HG03175 (cell line): ENCODE data around the gene TSR1.

Experiments
- ATAC-seq: cut with Tn5 transposase; IDR thresholded peaks from one replicate; pipeline ENCODE4 v1.9.1; 2021; ENCODE audit warnings: mild to moderate bottlenecking, moderate library complexity; ENCODE audit not compliant: unreplicated experiment

Gene TSR1

GRCh38 chr17:2369551-2370210 lies 33.4 kb upstream of the TSR1 start:
- ATAC-seq = no peak

DNA sequence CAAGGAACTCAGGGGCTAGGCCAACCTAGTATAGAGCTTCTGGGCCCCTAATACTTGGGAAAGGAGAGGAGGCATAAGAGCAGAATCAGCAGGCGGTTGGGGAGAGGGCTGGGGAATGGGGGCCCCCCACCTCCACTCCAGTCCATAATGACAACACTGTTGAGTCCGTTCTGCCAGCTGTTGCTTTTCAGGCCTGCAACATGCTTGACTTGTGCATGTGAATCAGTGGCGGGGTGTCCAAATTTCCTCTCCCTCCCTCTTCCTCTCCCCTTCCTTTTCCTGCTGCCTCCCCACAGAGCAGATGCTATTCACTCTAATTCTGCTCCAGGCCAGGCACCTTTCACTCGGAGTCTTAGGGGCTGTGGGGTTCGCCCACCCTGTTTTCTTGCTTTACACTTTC lies 32.8 kb upstream of the TSR1 start:
- no peak for ATAC-seq

- no peak for ATAC-seq
These were observed 32.1 kb upstream of the TSR1 start for GRCh38 chr17:2368359-2368758.

DNA sequence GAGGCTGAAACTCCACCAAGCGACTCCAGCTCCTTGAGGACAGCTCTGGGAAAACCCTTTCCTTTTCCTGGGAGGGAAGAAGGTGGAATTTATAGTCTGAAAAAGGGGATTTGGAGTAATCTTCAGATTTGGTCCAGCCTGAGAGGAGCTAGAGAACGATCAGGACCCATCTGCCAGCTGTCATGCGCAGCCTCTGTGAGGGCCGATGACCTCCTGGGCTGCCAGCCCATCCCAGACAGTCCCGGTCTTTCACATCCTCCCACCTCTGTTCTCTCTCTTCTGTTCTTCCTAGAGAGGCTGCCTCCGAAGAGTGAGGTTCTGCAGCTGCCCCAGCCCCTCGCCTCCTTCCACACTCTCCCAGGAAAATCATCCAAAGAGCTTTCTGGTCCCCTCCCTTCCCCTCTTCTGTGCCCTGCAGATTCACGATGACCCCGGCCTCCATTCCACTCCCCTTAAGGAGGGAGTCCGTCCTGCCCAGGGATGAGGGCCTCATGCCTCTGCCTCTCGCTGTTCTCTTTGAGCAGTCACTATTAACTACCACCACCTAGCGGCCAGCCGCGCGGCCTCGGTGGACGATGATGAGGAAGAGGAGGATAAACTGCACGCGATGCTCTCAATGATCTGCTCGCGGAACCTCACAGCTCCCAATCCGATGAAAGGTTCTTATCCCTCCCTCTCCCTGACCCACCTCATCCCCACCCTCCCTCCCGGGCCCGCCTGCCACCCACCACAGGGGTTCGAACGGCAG lies 30.7 kb upstream of the TSR1 start:
- no peak for ATAC-seq

GRCh38 chr17:2365132-2365531 lies 28.9 kb upstream of the TSR1 start:
- ATAC-seq = no peak

- ATAC-seq = no peak
These were observed 28.5 kb upstream of the TSR1 start for GRCh38 chr17:2364763-2365116.

DNA sequence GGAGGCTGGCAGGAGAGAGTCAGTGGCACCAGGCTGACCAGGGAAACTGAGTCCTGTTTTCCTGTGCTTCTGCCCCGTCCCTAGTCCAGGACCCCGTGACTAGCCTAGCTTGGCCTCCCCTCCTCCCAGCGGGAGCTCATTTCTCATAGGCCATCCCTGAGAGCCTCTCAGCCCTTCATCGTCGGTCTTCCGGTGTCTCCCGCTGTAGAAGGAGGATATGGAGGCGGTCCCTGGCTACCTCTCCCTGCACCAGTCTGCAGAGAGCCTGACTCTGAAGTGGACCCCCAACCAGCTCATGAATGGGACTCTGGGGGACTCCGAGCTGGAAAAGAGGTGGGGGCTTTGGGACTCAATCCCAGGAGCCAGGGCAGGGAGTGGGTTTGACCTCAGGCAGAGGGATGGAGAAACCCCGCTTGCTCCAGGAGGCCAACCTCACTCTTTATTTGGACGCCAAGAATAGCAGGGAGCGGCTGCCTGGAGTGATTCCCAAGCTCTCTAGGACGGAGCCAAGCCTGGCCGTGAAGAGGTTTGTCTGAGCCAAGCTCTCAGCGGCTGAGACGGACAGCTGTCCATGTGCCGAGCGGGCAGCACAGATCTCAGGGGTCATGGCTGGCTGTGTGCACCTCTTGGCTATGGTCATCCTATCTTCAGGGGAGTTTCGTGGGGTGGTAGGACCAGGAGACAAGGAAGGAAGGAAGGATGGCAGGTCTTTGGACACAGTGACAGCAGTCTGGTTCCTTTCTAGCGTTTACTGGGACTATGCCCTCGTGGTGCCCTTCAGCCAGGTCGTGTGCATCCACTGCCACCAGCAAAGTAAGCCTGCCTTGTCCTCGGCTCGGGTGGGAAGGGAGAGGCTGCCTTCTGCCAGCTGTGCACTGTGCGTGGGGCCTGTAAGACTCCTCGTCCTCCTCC lies 27.9 kb upstream of the TSR1 start:
- ATAC-seq = no peak

- no peak for ATAC-seq
These were observed 27.1 kb upstream of the TSR1 start for GRCh38 chr17:2363318-2363717.

DNA sequence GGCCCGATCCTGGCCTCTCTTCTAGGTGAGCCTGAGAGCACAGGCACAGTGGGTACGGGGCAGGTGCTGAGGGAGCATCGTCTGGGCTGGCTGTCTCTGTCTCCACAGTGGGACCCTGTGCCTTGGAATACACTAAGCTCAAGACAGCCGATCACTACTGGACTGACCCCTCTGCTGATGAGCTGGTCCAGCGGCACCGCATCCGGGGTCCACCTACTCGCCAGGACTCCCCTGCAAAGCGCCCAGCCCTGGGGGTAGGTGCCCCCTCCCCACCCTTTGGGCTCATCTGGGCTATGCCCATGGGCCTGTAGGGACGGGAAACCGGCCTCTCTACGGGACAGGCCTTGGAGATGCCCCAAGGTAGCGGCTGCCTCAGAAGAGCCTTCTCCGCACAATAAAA lies 26.6 kb upstream of the TSR1 start:
- ATAC-seq = no peak

DNA sequence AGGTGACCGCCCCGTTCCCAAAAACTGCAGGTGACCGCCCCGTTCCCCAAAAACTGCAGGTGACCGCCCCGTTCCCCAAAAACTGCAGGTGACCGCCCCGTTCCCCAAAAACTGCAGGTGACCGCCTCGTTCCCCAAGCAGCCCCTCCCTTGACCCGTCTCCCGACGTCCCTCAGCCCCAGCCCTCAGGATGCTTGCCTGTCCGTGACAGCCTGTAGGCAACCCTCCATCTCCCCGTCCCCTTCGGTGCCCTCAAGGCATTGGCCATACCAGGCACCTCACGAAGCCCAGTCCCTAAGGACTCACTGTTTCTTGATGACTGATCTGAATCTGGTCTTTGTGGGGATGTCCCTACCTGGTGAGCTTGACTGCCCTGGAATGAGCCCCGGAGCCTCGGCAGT lies 26.2 kb upstream of the TSR1 start:
- no peak for ATAC-seq

DNA sequence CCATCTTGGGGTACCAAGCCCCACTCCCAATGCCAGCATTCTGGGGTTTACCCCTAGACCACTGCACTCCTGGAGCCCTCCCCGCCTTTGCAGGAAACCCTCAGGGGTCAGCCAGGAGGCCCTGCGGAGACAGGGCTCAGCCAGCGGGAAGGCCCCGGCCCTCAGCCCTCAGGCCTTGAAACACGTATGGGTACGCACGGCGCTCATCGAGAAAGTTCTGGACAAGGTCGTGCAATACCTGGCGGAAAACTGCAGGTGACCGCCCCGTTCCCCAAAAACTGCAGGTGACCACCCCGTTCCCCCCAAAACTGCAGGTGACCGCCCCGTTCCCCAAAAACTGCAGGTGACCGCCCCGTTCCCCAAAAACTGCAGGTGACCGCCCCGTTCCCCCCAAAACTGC lies 25.8 kb upstream of the TSR1 start:
- ATAC-seq = no peak

- ATAC-seq = no peak
These were observed 24.9 kb upstream of the TSR1 start for GRCh38 chr17:2361010-2361760.

- no peak for ATAC-seq
These were observed 21.7 kb upstream of the TSR1 start for GRCh38 chr17:2357931-2358434.

DNA sequence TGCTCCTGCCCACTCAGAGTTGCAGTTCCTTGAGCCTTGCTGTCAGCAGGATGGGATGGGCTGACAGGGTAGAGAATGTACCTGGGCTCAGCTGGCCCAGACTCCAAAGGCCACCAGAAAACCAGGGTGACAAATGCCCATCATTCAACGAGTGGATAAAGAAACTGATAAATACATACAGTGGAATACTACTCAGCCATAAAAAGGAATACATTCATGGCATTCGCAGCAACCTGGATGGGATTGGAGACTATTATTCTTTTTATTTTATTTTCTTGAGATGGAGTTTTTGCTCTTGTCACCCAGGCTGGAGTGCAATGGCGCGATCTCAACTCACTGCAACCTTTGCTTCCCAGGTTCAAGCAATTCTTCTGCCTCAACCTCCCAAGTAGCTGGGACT lies 21.0 kb upstream of the TSR1 start:
- no peak for ATAC-seq

GRCh38 chr17:2354311-2354710 lies 18.1 kb upstream of the TSR1 start:
- ATAC-seq = no peak

GRCh38 chr17:2351269-2351668 lies 15.0 kb upstream of the TSR1 start:
- ATAC-seq = no peak

- ATAC-seq = no peak
These were observed 11.8 kb upstream of the TSR1 start for GRCh38 chr17:2347805-2348685.

DNA sequence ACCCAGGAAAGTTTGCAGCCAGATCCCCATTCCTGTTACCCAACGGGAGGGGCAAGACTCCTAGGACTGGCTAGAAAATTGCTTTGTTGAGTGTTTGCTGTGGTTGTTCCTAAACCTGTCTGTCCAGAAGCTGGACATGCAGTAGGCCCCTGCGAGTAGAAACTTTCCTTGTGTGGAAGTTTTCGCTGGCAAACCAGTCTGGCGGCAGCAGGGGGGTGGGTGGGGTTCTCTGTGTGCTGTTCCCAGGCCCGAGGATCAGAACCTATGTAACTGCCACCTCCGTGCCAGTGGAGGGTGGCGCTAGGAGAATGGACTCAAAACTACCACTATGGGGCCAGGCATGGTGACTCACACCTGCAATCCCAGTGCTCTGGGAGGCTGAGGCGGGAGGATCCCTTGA lies 10.2 kb upstream of the TSR1 start:
- no peak for ATAC-seq

DNA sequence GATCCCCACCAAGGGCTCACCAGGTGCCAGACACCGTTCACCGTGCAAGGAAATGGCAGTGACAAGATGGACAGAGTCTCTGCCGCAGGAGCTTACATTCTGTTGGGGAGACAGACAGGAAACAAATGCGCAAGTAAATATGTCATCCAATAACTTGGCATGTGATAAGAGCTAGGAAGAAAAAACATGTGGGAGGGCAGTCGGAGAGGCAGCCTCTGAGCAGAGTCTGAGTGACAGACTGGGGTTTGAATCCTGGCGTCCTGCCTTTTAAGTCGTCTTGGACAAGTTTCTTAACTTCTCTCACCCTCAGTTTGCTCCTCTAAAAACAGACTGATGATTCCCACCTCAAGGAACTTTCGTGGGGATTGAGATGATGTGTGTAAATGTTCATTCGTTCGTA lies 8.3 kb upstream of the TSR1 start:
- no peak for ATAC-seq

DNA sequence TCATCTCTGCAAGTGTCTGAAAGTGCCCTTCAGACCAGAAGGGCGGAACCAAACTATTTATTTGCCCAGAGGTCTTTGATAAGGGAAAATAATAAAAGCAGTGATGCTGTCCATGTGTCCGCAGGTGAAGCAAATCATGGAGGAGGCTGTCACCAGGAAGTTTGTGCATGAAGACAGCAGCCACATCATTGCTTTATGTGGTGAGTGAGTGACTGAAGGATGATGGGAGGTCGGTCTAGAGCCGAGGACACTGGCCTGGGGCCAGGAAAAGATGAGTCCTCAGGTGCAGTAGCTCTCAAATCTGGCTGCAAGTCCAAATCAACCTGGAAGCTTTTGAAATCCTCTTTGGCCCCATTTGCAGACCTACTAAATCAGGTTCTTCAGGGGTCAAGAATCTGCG lies 7.2 kb upstream of the TSR1 start:
- ATAC-seq = no peak
